ENCODE results near the gene RNASE4.

RNASE4 gene

DNA sequence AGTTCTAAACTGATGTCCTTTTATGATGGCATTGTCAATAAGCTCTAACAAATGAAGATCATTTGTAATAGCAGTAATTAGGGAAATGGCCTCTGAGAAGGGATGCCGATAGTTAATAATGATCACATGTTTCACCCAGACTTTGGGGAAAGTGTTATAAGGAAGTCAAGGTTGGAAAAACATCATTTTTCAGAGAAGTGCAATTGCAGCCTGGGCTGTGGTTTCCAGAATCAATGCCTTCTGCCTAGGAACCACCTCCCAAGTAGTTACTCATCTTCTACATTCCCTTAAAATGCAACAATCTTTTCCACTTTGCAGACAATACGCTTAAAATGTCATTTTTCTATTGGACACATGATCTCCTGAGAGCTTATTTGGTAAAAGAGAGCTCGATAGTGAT, 62.2 kb downstream of the RNASE4 start:
- DNase-seq, result no peak

DNA sequence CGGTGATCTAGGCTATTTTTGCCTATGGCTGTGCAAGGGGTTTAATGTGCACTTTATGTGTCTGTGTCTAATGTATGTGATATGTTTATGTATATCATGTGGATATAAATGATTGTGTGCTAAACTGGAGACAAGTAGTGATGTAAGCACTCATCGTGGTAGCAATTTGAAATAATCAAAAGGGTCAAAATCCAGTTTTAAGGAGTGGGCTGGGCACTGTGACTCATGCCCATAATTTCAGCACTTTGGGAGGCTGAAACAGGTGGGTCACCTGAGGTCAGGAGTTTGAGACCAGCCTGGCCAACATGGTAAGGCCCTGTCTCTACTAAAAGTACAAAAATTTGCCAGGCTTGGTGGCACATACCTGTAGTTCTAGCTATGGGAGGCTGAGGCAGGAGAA, 64.1 kb downstream of the RNASE4 start:
- no peak for DNase-seq

DNA sequence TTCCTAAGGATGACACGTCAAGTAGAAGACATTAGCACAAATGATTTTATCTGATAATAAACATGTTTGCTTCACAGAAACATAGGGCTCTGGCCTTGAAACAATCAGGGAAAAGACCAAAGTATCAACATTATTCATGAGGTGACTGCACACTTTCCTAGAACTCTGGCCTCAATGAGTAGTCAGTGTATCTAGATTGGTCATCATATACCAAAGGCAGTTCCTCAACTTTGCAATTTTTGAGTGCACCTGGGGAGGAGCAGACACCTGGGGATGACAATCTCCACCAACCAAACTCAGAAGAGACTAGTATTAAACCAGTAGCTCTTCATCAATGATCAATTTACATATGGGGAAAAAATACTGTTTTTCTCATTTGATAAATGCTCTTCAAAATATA, 65.8 kb downstream of the RNASE4 start:
- no peak for DNase-seq
